ENCODE measurements around the gene DEGS2.
A peak's percentile ranks its signal among the peaks of the same experiment; 100 is the strongest.

DEGS2 gene

GRCh38 chr14:100147691-100148464 is 11.6 kb downstream of the DEGS2 start:
- DNase-seq (no peak), ATAC-seq (replicated peaks) (peak; percentile 3 to 10)
- peak overlapping the region; percentile 3 for H3K27ac Mint-ChIP-seq
- H3K9me3 Mint-ChIP-seq, result no peaks in the 10 kb centered on the region
- peak overlapping the region in 1 of 2 donors; percentile 75 for H3K4me3 Mint-ChIP-seq
- H3K27me3 Mint-ChIP-seq, result no peaks in the 10 kb centered on the region
- peaks cover 6 to 13% of the 10 kb centered on the region in 2 donors for H3K36me3 Mint-ChIP-seq
- H3K4me1 Mint-ChIP-seq, result peaks cover 25 to 35% of the 10 kb centered on the region in 2 donors

GRCh38 chr14:100147181-100147631 is 12.2 kb downstream of the DEGS2 start:
- ATAC-seq (replicated peaks) (peak; percentile 64 to 65), DNase-seq (peak; percentile 18)
- peak overlapping the region; percentile 61 to 75 for H3K4me3 Mint-ChIP-seq
- no peaks in the 10 kb centered on the region for H3K27me3 Mint-ChIP-seq
- peaks cover 25 to 35% of the 10 kb centered on the region in 2 donors for H3K4me1 Mint-ChIP-seq
- H3K9me3 Mint-ChIP-seq, result no peaks in the 10 kb centered on the region
- peak overlapping the region; percentile 79 for H3K27ac Mint-ChIP-seq
- peaks cover 7 to 15% of the 10 kb centered on the region in 2 donors for H3K36me3 Mint-ChIP-seq

- Mint-ChIP-seq H3K4me3 (no peak overlapping the region), H3K27me3 (no peaks in the 10 kb centered on the region), H3K4me1 (peaks cover 23 to 35% of the 10 kb centered on the region in 2 donors), H3K9me3 (no peaks in the 10 kb centered on the region), H3K27ac (peak overlapping the region; percentile 42), H3K36me3 (peaks cover 12 to 21% of the 10 kb centered on the region in 2 donors)
- ATAC-seq (replicated peaks) (peak; percentile 6 to 15), DNase-seq (no peak)
Measured at GRCh38 chr14:100146531-100147091, 12.8 kb downstream of the DEGS2 start.

GRCh38 chr14:100145682-100146464 is 13.6 kb downstream of the DEGS2 start:
- Mint-ChIP-seq H3K4me3 (no peak overlapping the region), H3K36me3 (peaks cover 14 to 27% of the 10 kb centered on the region in 2 donors), H3K27me3 (no peaks in the 10 kb centered on the region), H3K4me1 (peaks cover 23 to 35% of the 10 kb centered on the region in 2 donors), H3K9me3 (no peaks in the 10 kb centered on the region), H3K27ac (peak overlapping the region; percentile 68)
- ATAC-seq (replicated peaks) (no peak), DNase-seq (no peak)

- H3K36me3 Mint-ChIP-seq, result peaks cover 14 to 27% of the 10 kb centered on the region in 2 donors
- no peak for DNase-seq
Measured at GRCh38 chr14:100144996-100145646, 14.3 kb downstream of the DEGS2 start.

GRCh38 chr14:100144645-100144995 is 14.8 kb downstream of the DEGS2 start:
- no peaks in the 10 kb centered on the region for H3K27me3 Mint-ChIP-seq
- DNase-seq, result no peak
- no peaks in the 10 kb centered on the region for H3K9me3 Mint-ChIP-seq
- H3K36me3 Mint-ChIP-seq, result peaks cover 17 to 28% of the 10 kb centered on the region in 2 donors
- no peak overlapping the region for H3K27ac Mint-ChIP-seq
- peaks cover 25 to 37% of the 10 kb centered on the region in 2 donors for H3K4me1 Mint-ChIP-seq
- ATAC-seq (replicated peaks), result no peak
- H3K4me3 Mint-ChIP-seq, result no peak overlapping the region

More at GRCh38 chr14:100144996-100145646, 14.3 kb downstream of the DEGS2 start:
- no peaks in the 10 kb centered on the region for H3K9me3 Mint-ChIP-seq
- H3K4me3 Mint-ChIP-seq, result no peak overlapping the region
- no peak overlapping the region for H3K27ac Mint-ChIP-seq
- H3K27me3 Mint-ChIP-seq, result no peaks in the 10 kb centered on the region
- peaks cover 23 to 35% of the 10 kb centered on the region in 2 donors for H3K4me1 Mint-ChIP-seq
- no peak for ATAC-seq (replicated peaks)

GRCh38 chr14:100143934-100144333 is 15.5 kb downstream of the DEGS2 start:
- Mint-ChIP-seq H3K4me3 (no peak overlapping the region), H3K4me1 (peaks cover 29 to 42% of the 10 kb centered on the region in 2 donors), H3K36me3 (peaks cover 19 to 33% of the 10 kb centered on the region in 2 donors), H3K27me3 (no peaks in the 10 kb centered on the region), H3K27ac (no peak overlapping the region), H3K9me3 (no peaks in the 10 kb centered on the region)
- no peak for ATAC-seq (replicated peaks)
- DNase-seq, result no peak

GRCh38 chr14:100143523-100143922 is 15.9 kb downstream of the DEGS2 start:
- Mint-ChIP-seq H3K27ac (no peak overlapping the region), H3K27me3 (no peaks in the 10 kb centered on the region), H3K36me3 (peaks cover 23 to 33% of the 10 kb centered on the region in 2 donors), H3K4me3 (no peak overlapping the region), H3K9me3 (no peaks in the 10 kb centered on the region), H3K4me1 (peaks cover 30 to 42% of the 10 kb centered on the region in 2 donors)
- DNase-seq, result no peak
- ATAC-seq (replicated peaks), result no peak

- H3K4me1 Mint-ChIP-seq, result peaks cover 23 to 42% of the 10 kb centered on the region in 2 donors
- no peak for DNase-seq
- ATAC-seq (replicated peaks), result no peak
- H3K27me3 Mint-ChIP-seq, result no peaks in the 10 kb centered on the region
- H3K9me3 Mint-ChIP-seq, result no peaks in the 10 kb centered on the region
- H3K27ac Mint-ChIP-seq, result peak overlapping the region; percentile 14
- H3K36me3 Mint-ChIP-seq, result peaks cover 34 to 38% of the 10 kb centered on the region in 2 donors
- no peak overlapping the region for H3K4me3 Mint-ChIP-seq
Measured at GRCh38 chr14:100142073-100143040, 17.1 kb downstream of the DEGS2 start.

GRCh38 chr14:100141098-100141497 is 18.3 kb downstream of the DEGS2 start:
- Mint-ChIP-seq H3K36me3 (peaks cover 35 to 46% of the 10 kb centered on the region in 2 donors), H3K4me3 (no peak overlapping the region), H3K4me1 (peaks cover 18 to 35% of the 10 kb centered on the region in 2 donors), H3K27ac (no peak overlapping the region), H3K27me3 (no peaks in the 10 kb centered on the region), H3K9me3 (no peaks in the 10 kb centered on the region)
- no peak for DNase-seq
- ATAC-seq (replicated peaks), result no peak

GRCh38 chr14:100140452-100141078 is 18.9 kb downstream of the DEGS2 start:
- peaks cover 37 to 48% of the 10 kb centered on the region in 2 donors for H3K36me3 Mint-ChIP-seq
- H3K27ac Mint-ChIP-seq, result no peak overlapping the region
- peaks cover 15 to 30% of the 10 kb centered on the region in 2 donors for H3K4me1 Mint-ChIP-seq
- no peaks in the 10 kb centered on the region for H3K27me3 Mint-ChIP-seq
- H3K9me3 Mint-ChIP-seq, result no peaks in the 10 kb centered on the region
- no peak for ATAC-seq (replicated peaks)
- H3K4me3 Mint-ChIP-seq, result no peak overlapping the region
- no peak for DNase-seq

- peaks cover 44 to 60% of the 10 kb centered on the region in 2 donors for H3K36me3 Mint-ChIP-seq
- H3K27ac Mint-ChIP-seq, result peak overlapping the region; percentile 86
Measured at GRCh38 chr14:100138955-100139354, 20.5 kb downstream of the DEGS2 start.

More at GRCh38 chr14:100138955-100139354, 20.5 kb downstream of the DEGS2 start:
- no peaks in the 10 kb centered on the region for H3K27me3 Mint-ChIP-seq
- H3K9me3 Mint-ChIP-seq, result no peaks in the 10 kb centered on the region
- DNase-seq, result no peak
- H3K4me1 Mint-ChIP-seq, result peaks cover 16 to 29% of the 10 kb centered on the region in 2 donors
- no peak for ATAC-seq (replicated peaks)
- peak overlapping the region in 1 of 2 donors; percentile 10 for H3K4me3 Mint-ChIP-seq

All from stimulated activated naive B cell treated with anti-CD40 and anti-IgM and Interleukin-4, amounts not matched to agents 10 μg/mL and 1 μg/mL and 100 μg/mL, for 72 hours (primary cell).